KG1 (cell line): ENCODE results near the gene TRIM14.
"Not testable (repeated sequence)": the region's sequence is repeated elsewhere in the genome, so short reads cannot be mapped to it uniquely, and the experiment has no call there.

Source experiments
- DNase-seq: peaks from one replicate; lab custom pipeline; 2025; lab: John Stamatoyannopoulos, UW

Gene TRIM14

GRCh38 chr9:98049288-98050072 is 69.5 kb downstream of the TRIM14 start:
- no peak for DNase-seq

GRCh38 chr9:98047002-98047401 is 72.0 kb downstream of the TRIM14 start:
- no peak for DNase-seq

- no peak for DNase-seq
These were observed 72.9 kb downstream of the TRIM14 start for GRCh38 chr9:98046180-98046543.

- DNase-seq = peak; percentile 12
These were observed 73.5 kb downstream of the TRIM14 start for GRCh38 chr9:98045234-98046179.

- DNase-seq = no peak
These were observed 75.1 kb downstream of the TRIM14 start for GRCh38 chr9:98043915-98044314.

- no peak for DNase-seq
These were observed 78.8 kb downstream of the TRIM14 start for GRCh38 chr9:98040212-98040611.

GRCh38 chr9:98039607-98040017 is 79.4 kb downstream of the TRIM14 start:
- DNase-seq = no peak

GRCh38 chr9:98038958-98039357 is 80.1 kb downstream of the TRIM14 start:
- no peak for DNase-seq

- DNase-seq = no peak
These were observed 81.7 kb downstream of the TRIM14 start for GRCh38 chr9:98037357-98037756.

- DNase-seq = peak; percentile 87
These were observed 84.2 kb downstream of the TRIM14 start for GRCh38 chr9:98034593-98035546.

- no peak for DNase-seq
These were observed 87.1 kb downstream of the TRIM14 start for GRCh38 chr9:98031935-98032334.

- DNase-seq = no peak
These were observed 87.9 kb downstream of the TRIM14 start for GRCh38 chr9:98031169-98031568.

- DNase-seq = no peak
These were observed 94.3 kb downstream of the TRIM14 start for GRCh38 chr9:98024702-98025101.

GRCh38 chr9:98022447-98022846 is 96.6 kb downstream of the TRIM14 start:
- no peak for DNase-seq

- DNase-seq = no peak
These were observed 97.5 kb downstream of the TRIM14 start for GRCh38 chr9:98021306-98022040.

GRCh38 chr9:98020476-98021145 is 98.4 kb downstream of the TRIM14 start:
- no peak for DNase-seq

- DNase-seq = not testable (repeated sequence)
These were observed 99.2 kb downstream of the TRIM14 start for GRCh38 chr9:98019869-98020268.
